Tibial artery (tissue), 4 donors: ENCODE data around the gene EIF4ENIF1.
A peak's percentile ranks its signal among the peaks of the same experiment; 100 is the strongest.
"Not testable (repeated sequence)": the region's sequence is repeated elsewhere in the genome, so short reads cannot be mapped to it uniquely, and the experiment has no call there.

Source experiments
- DNase-seq, 2 donors: peaks; one replicate each; pipeline ENCODE4 v3.0.0-alpha.2; 2019
- H3K27ac ChIP-seq, 2 donors: fragments of 200-600 bp; sonication (generic) in 1 of 2; 1 replicate in 1 of 2; 2 replicates in 1 of 2; pipeline ENCODE4 v1.5.1; 2018 to 2019; ENCODE audit warnings: mild to moderate bottlenecking in 1 of 2
- H3K27me3 ChIP-seq, 2 donors: fragments of 200-600 bp; sonication (generic) in 1 of 2; one replicate each; pipeline versions ENCODE4 v1.5.1 to v1.6.0; 2016 to 2019
- H3K36me3 ChIP-seq, 3 donors: fragments of 200-600 bp; sonication (generic) in 2 of 3; one replicate each; pipeline ENCODE4 v1.5.1; 2016 to 2019; ENCODE audit warnings: mild to moderate bottlenecking in 2 of 3
- H3K4me1 ChIP-seq, 4 donors: fragments of 200-600 bp; sonication (generic) in 2 of 4; 1 replicate in 3 of 4; 2 replicates in 1 of 4; pipeline ENCODE4 v1.5.1; 2016 to 2019
- H3K4me3 ChIP-seq, 2 donors: fragments of 200-600 bp; sonication (generic) in 1 of 2; 1 replicate in 1 of 2; 2 replicates in 1 of 2; pipeline ENCODE4 v1.5.1; 2018 to 2019; ENCODE audit warnings: mild to moderate bottlenecking in 2 of 2
- H3K9me3 ChIP-seq, 3 donors: fragments of 200-600 bp; sonication (generic) in 1 of 3; one replicate each; pipeline ENCODE4 v1.5.1; 2016 to 2019
- intact Hi-C: fragments of 100-400 bp; cut with DNase I; formaldehyde crosslinking; loops from one replicate; pipeline ENCODE4 v1.15.0; 2023; ENCODE audit warnings: low total_unique reads
- TF ChIP-seq, protein P1 (sequence below), 2 experiments: fragments of 200-600 bp in 1 of 2; fragments of 450-650 bp in 1 of 2; IDR thresholded peaks; one replicate each; pipeline ENCODE4 v1.5.1; 2017 to 2019; ENCODE audit warnings: antibody characterized with exemption in 2 of 2, mild to moderate bottlenecking in 1 of 2, moderate library complexity in 1 of 2

Gene EIF4ENIF1

GRCh38 chr22:31496735-31497146 lies 7.1 kb upstream of the EIF4ENIF1 start:
- DNase-seq, result peak in 1 of 2 donors; percentile 68
- intact Hi-C loops, result no loop called here
- Histone ChIP-seq H3K27me3 (no peaks in the 10 kb centered on the region), H3K9me3 (no peaks in the 10 kb centered on the region), H3K36me3 (peaks cover 0 to 8% (median 0%) of the 10 kb centered on the region in 3 donors), H3K4me3 (peak overlapping the region; percentile 71 to 73), H3K27ac (peak overlapping the region; percentile 75 to 78), H3K4me1 (peaks cover 0 to 17% (median 9%) of the 10 kb centered on the region in 4 donors)
- TF ChIP-seq, protein P1, sequence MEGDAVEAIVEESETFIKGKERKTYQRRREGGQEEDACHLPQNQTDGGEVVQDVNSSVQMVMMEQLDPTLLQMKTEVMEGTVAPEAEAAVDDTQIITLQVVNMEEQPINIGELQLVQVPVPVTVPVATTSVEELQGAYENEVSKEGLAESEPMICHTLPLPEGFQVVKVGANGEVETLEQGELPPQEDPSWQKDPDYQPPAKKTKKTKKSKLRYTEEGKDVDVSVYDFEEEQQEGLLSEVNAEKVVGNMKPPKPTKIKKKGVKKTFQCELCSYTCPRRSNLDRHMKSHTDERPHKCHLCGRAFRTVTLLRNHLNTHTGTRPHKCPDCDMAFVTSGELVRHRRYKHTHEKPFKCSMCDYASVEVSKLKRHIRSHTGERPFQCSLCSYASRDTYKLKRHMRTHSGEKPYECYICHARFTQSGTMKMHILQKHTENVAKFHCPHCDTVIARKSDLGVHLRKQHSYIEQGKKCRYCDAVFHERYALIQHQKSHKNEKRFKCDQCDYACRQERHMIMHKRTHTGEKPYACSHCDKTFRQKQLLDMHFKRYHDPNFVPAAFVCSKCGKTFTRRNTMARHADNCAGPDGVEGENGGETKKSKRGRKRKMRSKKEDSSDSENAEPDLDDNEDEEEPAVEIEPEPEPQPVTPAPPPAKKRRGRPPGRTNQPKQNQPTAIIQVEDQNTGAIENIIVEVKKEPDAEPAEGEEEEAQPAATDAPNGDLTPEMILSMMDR (IDR thresholded peaks at IDR 0.05), result no peak

DNA sequence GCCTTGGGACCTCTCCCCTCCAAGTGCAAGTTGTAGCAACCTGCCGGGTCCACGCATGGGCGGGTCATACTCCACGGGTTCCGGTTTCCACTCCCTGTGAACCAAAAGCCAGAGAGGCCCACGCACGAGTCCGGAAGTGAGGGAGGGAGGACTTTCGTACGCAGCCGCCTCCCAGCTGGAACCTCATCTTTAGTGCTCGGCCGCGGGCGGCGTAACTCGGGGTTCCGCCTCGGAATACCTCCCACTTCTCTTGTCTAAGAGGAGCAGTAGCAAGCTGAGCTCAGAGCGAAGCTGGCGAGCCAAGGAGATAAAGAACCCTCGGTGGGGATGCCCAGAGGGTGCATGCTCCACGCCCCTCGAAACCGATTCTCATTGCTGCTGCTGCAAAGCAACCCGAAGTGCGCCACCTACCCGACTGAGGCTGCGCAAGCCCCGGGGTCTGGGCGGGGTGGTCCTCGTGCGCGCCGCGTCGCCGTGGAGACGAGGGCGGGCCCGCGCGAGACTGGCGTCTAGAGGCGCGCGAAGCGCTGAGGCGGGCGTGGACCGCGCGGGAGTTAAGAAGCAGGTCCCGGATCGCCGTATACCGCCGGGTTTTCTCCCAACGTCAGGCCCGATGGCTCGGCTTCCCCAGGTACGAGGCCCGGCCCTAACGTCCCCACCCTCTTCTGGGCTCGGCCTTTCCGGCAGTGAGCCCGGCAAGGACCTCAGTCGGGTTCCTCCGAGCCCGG lies 6.5 kb upstream of the EIF4ENIF1 start, which contains the start of gene SFI1:
TSS of gene SFI1 (plus strand) at position 530 of the 728 bp plus-strand sequence. CDS start 11,749 bp downstream, outside the sequence.
- Histone ChIP-seq H3K4me3 (peak within 1 kb of the TSS; percentile 71 to 73), H3K9me3 (no peaks in the 10 kb centered on the region), H3K27me3 (no peaks in the 10 kb centered on the region), H3K4me1 (peaks cover 0 to 22% (median 13%) of the 10 kb centered on the region in 4 donors), H3K36me3 (peaks cover 0 to 4% (median 0%) of the 10 kb centered on the region in 3 donors), H3K27ac (peak within 1 kb of the TSS; percentile 75 to 78)
- peak; percentile 84 to 94 for DNase-seq
- intact Hi-C loops, result no loop called here
- TF ChIP-seq, protein P1 (IDR thresholded peaks at IDR 0.05), result peak; percentile 13 to 22

- Histone ChIP-seq H3K27ac (peak overlapping the region; percentile 75 to 78), H3K27me3 (no peaks in the 10 kb centered on the region), H3K4me1 (peaks cover 0 to 29% (median 19%) of the 10 kb centered on the region in 4 donors), H3K9me3 (no peaks in the 10 kb centered on the region), H3K36me3 (no peaks in the 10 kb centered on the region), H3K4me3 (peak overlapping the region; percentile 71 to 73)
- intact Hi-C loops, result no loop called here
- DNase-seq, result no peak
- TF ChIP-seq, protein P1 (IDR thresholded peaks at IDR 0.05), result no peak
These were observed 5.7 kb upstream of the EIF4ENIF1 start for GRCh38 chr22:31495343-31495742.

GRCh38 chr22:31493355-31493754 lies 3.7 kb upstream of the EIF4ENIF1 start:
- H3K4me3 ChIP-seq, intact Hi-C loops, H3K9me3 ChIP-seq, DNase-seq, H3K27me3 ChIP-seq, H3K27ac ChIP-seq, H3K36me3 ChIP-seq: not testable (repeated sequence)
- peaks cover 0 to 35% (median 25%) of the 10 kb centered on the region in 4 donors for H3K4me1 ChIP-seq

DNA sequence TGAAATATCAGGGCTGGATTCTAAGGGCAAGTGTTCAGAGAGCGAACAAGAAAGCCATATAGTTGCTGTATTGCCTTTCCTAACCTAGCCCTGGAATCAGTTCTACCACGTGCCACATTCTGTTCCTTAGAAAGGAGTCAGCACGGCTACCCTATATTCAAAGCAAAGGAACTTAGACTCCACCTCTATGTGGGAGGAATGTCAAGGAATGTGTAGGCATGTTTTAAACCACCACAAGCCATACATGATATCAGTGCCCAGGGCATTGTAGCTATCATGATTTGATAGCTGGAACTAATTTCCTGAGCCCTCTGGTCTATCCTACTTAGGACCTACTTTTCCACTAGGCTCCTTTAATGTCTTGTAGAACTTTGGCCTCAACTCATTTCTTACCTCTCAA lies 2.5 kb upstream of the EIF4ENIF1 start:
- H3K4me3 ChIP-seq, result no peak overlapping the region
- no peak for DNase-seq
- H3K9me3 ChIP-seq, result no peaks in the 10 kb centered on the region
- no peak overlapping the region for H3K27ac ChIP-seq
- intact Hi-C loops, result no loop called here
- TF ChIP-seq, protein P1 (IDR thresholded peaks at IDR 0.05), result no peak
- no peaks in the 10 kb centered on the region for H3K27me3 ChIP-seq
- peaks cover 0 to 7% (median 3%) of the 10 kb centered on the region in 3 donors for H3K36me3 ChIP-seq
- H3K4me1 ChIP-seq, result peaks cover 0 to 39% (median 32%) of the 10 kb centered on the region in 4 donors
